ENCODE measurements around the gene AWAT1.

- TF ChIP-seq CTCF (IDR thresholded peaks at IDR 0.05; ENCODE audit: borderline replicate concordance, extremely low read depth, low read length, poor library complexity, severe bottlenecking) (no peak), EZH2 (IDR thresholded peaks at IDR 0.05; ENCODE audit: borderline replicate concordance, low read depth, low read length, severe bottlenecking) (no peak)
Measured at GRCh38 chrX:70254909-70255308, 20.5 kb downstream of the AWAT1 start.
